Muscle of leg (tissue), 11 donors: ENCODE data around the gene TRIP12. TPM values are rescaled to one million over a fixed set of nuclear protein-coding genes. Genes with fewer than 3 reads are reported as not detected.
A peak's percentile ranks its signal among the peaks of the same experiment; 100 is the strongest.

Source experiments
- DNase-seq: peaks from one replicate; pipeline ENCODE4 v3.0.0; 2013
- H3K27ac ChIP-seq: one replicate; pipeline ENCODE4 v1.5.1; 2013; ENCODE audit warnings: mild to moderate bottlenecking, low read length, control low read depth
- H3K27me3 ChIP-seq: one replicate; pipeline ENCODE4 v1.6.1; 2013; ENCODE audit warnings: low read length; ENCODE audit not compliant: control insufficient read depth, insufficient read depth
- H3K36me3 ChIP-seq: one replicate; pipeline ENCODE4 v1.6.1; 2013; ENCODE audit warnings: low read length; ENCODE audit not compliant: control insufficient read depth, insufficient read depth
- H3K4me1 ChIP-seq: one replicate; pipeline ENCODE4 v1.6.1; 2013; ENCODE audit warnings: low read length; ENCODE audit not compliant: control insufficient read depth, insufficient read depth
- H3K4me3 ChIP-seq: one replicate; pipeline ENCODE4 v1.5.1; 2013; ENCODE audit warnings: low read length, control low read depth
- H3K9me3 ChIP-seq: replicated peaks from 2 replicates; pipeline ENCODE4 v1.6.1; 2013; ENCODE audit warnings: low read depth, low read length; ENCODE audit not compliant: control insufficient read depth
- WGBS: methylation state at CpG from one replicate; pipeline ENCODE4 v1.1.5; 2013; ENCODE audit warnings: missing lambda C conversion rate; ENCODE audit not compliant: insufficient coverage; 5-methylcytosine and 5-hydroxymethylcytosine counted together
- polyA plus RNA-seq, 8 donors: library from polyadenylated mRNA; unstranded; fragments of 120-200 nt; gene quantifications; one replicate each; pipeline versions ENCODE4 v1.2.1 to v1.2.3, GENCODE V29; 2013; ENCODE audit warnings: inconsistent platforms in 1 of 8, low replicate concordance in 1 of 8; ENCODE audit not compliant: insufficient read length in 8 of 8, insufficient read depth in 1 of 8
- total RNA-seq: library from RNA; stranded (reverse); fragments of 120-200 nt; gene quantifications from one replicate; pipeline ENCODE4 v1.2.4, GENCODE V29; 2013

Gene TRIP12
- total and polyA plus RNA-seq, 9 donors: 95.2 to 172 (median 145) TPM

GRCh38 chr2:229882583-229882982 is 39.2 kb downstream of the TRIP12 start:
- no peak overlapping the region for H3K4me3 ChIP-seq
- no peaks in the 10 kb centered on the region for H3K9me3 ChIP-seq
- no peaks in the 10 kb centered on the region for H3K27me3 ChIP-seq
- no peak for DNase-seq
- no peaks in the 10 kb centered on the region for H3K4me1 ChIP-seq
- no peak overlapping the region for H3K27ac ChIP-seq
- peaks cover 6% of the 10 kb centered on the region for H3K36me3 ChIP-seq
- no CpG with 5 or more reads among the region's 2 CpGs for WGBS

- DNase-seq: no peak
- H3K4me1 ChIP-seq: no peaks in the 10 kb centered on the region
- H3K4me3 ChIP-seq: no peak overlapping the region
- H3K27ac ChIP-seq: no peak overlapping the region
- H3K27me3 ChIP-seq: no peaks in the 10 kb centered on the region
- 86% methylated on average over 1 of the region's 5 CpGs for WGBS
- H3K36me3 ChIP-seq: peaks cover 12% of the 10 kb centered on the region
- no peaks in the 10 kb centered on the region for H3K9me3 ChIP-seq
Measured at GRCh38 chr2:229880892-229881586, 40.8 kb downstream of the TRIP12 start.

- no peaks in the 10 kb centered on the region for H3K4me1 ChIP-seq
- H3K4me3 ChIP-seq: no peak overlapping the region
- no peak overlapping the region for H3K27ac ChIP-seq
- H3K9me3 ChIP-seq: no peaks in the 10 kb centered on the region
- 89% methylated on average over 1 of the region's 6 CpGs for WGBS
- H3K27me3 ChIP-seq: no peaks in the 10 kb centered on the region
- peaks cover 12% of the 10 kb centered on the region for H3K36me3 ChIP-seq
- no peak for DNase-seq
Measured at GRCh38 chr2:229879191-229879950, 42.4 kb downstream of the TRIP12 start.

- Histone ChIP-seq H3K27me3 (no peaks in the 10 kb centered on the region), H3K4me3 (no peak overlapping the region), H3K27ac (no peak overlapping the region), H3K36me3 (peaks cover 15% of the 10 kb centered on the region), H3K4me1 (no peaks in the 10 kb centered on the region), H3K9me3 (no peaks in the 10 kb centered on the region)
- no CpG with 5 or more reads among the region's 2 CpGs for WGBS
- DNase-seq: no peak
Measured at GRCh38 chr2:229875549-229875948, 46.3 kb downstream of the TRIP12 start.

- Histone ChIP-seq H3K4me3 (no peak overlapping the region), H3K36me3 (peaks cover 18% of the 10 kb centered on the region), H3K4me1 (no peaks in the 10 kb centered on the region), H3K27ac (no peak overlapping the region), H3K9me3 (no peaks in the 10 kb centered on the region), H3K27me3 (no peaks in the 10 kb centered on the region)
- DNase-seq: no peak
- WGBS: 63% methylated on average over 2 of the region's 4 CpGs
Measured at GRCh38 chr2:229874647-229875046, 47.2 kb downstream of the TRIP12 start.

- no peak for DNase-seq
- no peak overlapping the region for H3K27ac ChIP-seq
- no peaks in the 10 kb centered on the region for H3K27me3 ChIP-seq
- WGBS: no CpG with 5 or more reads among the region's 1 CpG
- H3K4me3 ChIP-seq: no peak overlapping the region
- peaks cover 14% of the 10 kb centered on the region for H3K36me3 ChIP-seq
- no peaks in the 10 kb centered on the region for H3K4me1 ChIP-seq
- no peaks in the 10 kb centered on the region for H3K9me3 ChIP-seq
Measured at GRCh38 chr2:229873123-229873581, 48.7 kb downstream of the TRIP12 start.

- WGBS: 61% methylated on average over 2 of the region's 6 CpGs
- no peak overlapping the region for H3K4me3 ChIP-seq
- DNase-seq: no peak
- H3K4me1 ChIP-seq: peaks cover 2% of the 10 kb centered on the region
- no peaks in the 10 kb centered on the region for H3K9me3 ChIP-seq
- peaks cover 10% of the 10 kb centered on the region for H3K36me3 ChIP-seq
- no peaks in the 10 kb centered on the region for H3K27me3 ChIP-seq
- no peak overlapping the region for H3K27ac ChIP-seq
Measured at GRCh38 chr2:229870903-229871656, 50.7 kb downstream of the TRIP12 start.

GRCh38 chr2:229869226-229869625 is 52.6 kb downstream of the TRIP12 start:
- no peak overlapping the region for H3K4me3 ChIP-seq
- peak overlapping the region; percentile 69 for H3K27ac ChIP-seq
- H3K27me3 ChIP-seq: no peaks in the 10 kb centered on the region
- H3K36me3 ChIP-seq: peaks cover 10% of the 10 kb centered on the region
- H3K9me3 ChIP-seq: no peaks in the 10 kb centered on the region
- DNase-seq: peak; percentile 42
- H3K4me1 ChIP-seq: peaks cover 2% of the 10 kb centered on the region
- 80% methylated on average over 2 of the region's 3 CpGs for WGBS

GRCh38 chr2:229868794-229869193 is 53.0 kb downstream of the TRIP12 start:
- Histone ChIP-seq H3K4me3 (no peak overlapping the region), H3K27me3 (no peaks in the 10 kb centered on the region), H3K36me3 (peaks cover 10% of the 10 kb centered on the region), H3K4me1 (peaks cover 2% of the 10 kb centered on the region), H3K9me3 (no peaks in the 10 kb centered on the region), H3K27ac (peak overlapping the region; percentile 69)
- WGBS: no CpG with 5 or more reads among the region's 2 CpGs
- DNase-seq: no peak

GRCh38 chr2:229865033-229865432 is 56.8 kb downstream of the TRIP12 start:
- no peak for DNase-seq
- Histone ChIP-seq H3K9me3 (no peaks in the 10 kb centered on the region), H3K4me3 (no peak overlapping the region), H3K4me1 (peaks cover 2% of the 10 kb centered on the region), H3K27me3 (no peaks in the 10 kb centered on the region), H3K27ac (no peak overlapping the region), H3K36me3 (peaks cover 7% of the 10 kb centered on the region)
- no CpG with 5 or more reads among the region's 2 CpGs for WGBS
